PFSK-1 (cell line): ENCODE data around the gene AMOTL1.

Experiments
- FOXP2 ChIP-seq: optimal IDR thresholded peaks from 2 replicates; pipeline ENCODE3; 2011; ENCODE audit warnings: borderline replicate concordance, control low read depth, inconsistent platforms; ENCODE audit not compliant: insufficient read depth; ENCODE audit errors: extremely low read length, extremely low read depth
- POLR2AphosphoS5 ChIP-seq: IDR thresholded peaks from 2 replicates; pipeline ENCODE4 v1.6.1; 2012; ENCODE audit warnings: low read depth, mild to moderate bottlenecking, control low read depth, low read length, moderate library complexity
- REST ChIP-seq, 2 experiments: IDR thresholded peaks; 2 replicates each; pipeline versions ENCODE4 v1.6.1 to v1.8.0; 2011 to 2012; ENCODE audit warnings: low read depth in 2 of 2, low read length in 2 of 2, control low read depth in 1 of 2, inconsistent platforms in 1 of 2, mild to moderate bottlenecking in 1 of 2, moderate library complexity in 1 of 2; ENCODE audit not compliant: insufficient read depth in 1 of 2
- SIN3A ChIP-seq: IDR thresholded peaks from 2 replicates; pipeline ENCODE4 v1.6.1; 2012; ENCODE audit warnings: mild to moderate bottlenecking, low read length, moderate library complexity, borderline replicate concordance; ENCODE audit not compliant: insufficient read depth
- TAF1 ChIP-seq: IDR thresholded peaks from 2 replicates; pipeline ENCODE4 v1.6.1; 2012; ENCODE audit warnings: low read length, control low read depth, borderline replicate concordance; ENCODE audit not compliant: insufficient read depth

AMOTL1 gene

GRCh38 chr11:94792451-94792850 lies 24.3 kb downstream of the AMOTL1 start:
- no peak for TF ChIP-seq FOXP2
- peak; percentile 80 to 92 for TF ChIP-seq REST (IDR thresholded peaks at IDR 0.05; ENCODE audit: insufficient read depth in 1 of 2, low read depth in 2 of 2, low read length in 2 of 2)

GRCh38 chr11:94793002-94793401 lies 24.8 kb downstream of the AMOTL1 start:
- no peak for TF ChIP-seq SIN3A
- no peak for TF ChIP-seq REST (IDR thresholded peaks at IDR 0.05; ENCODE audit: insufficient read depth in 1 of 2, low read depth in 2 of 2, low read length in 2 of 2)
- TF ChIP-seq TAF1 = no peak
- no peak for TF ChIP-seq POLR2AphosphoS5
- TF ChIP-seq FOXP2 = no peak

GRCh38 chr11:94793822-94794221 lies 25.7 kb downstream of the AMOTL1 start:
- no peak for TF ChIP-seq POLR2AphosphoS5
- no peak for TF ChIP-seq TAF1
- no peak for TF ChIP-seq SIN3A
- no peak for TF ChIP-seq REST (IDR thresholded peaks at IDR 0.05; ENCODE audit: insufficient read depth in 1 of 2, low read depth in 2 of 2, low read length in 2 of 2)
- no peak for TF ChIP-seq FOXP2

GRCh38 chr11:94794287-94795168 lies 26.4 kb downstream of the AMOTL1 start:
- TF ChIP-seq TAF1 (peak; percentile 56; the same call in 1 of the 2 replicates), POLR2AphosphoS5 (peak; percentile 79), SIN3A (peak; percentile 98), FOXP2 (peak; percentile 56), REST (IDR thresholded peaks at IDR 0.05; ENCODE audit: insufficient read depth in 1 of 2, low read depth in 2 of 2, low read length in 2 of 2) (peak in 1 of 2 experiments; percentile 63; a peak in 2 of 4 replicates)
